Type B pancreatic cell (in vitro differentiated cells): Measurements from ENCODE around the gene RNF157. TPM values are rescaled to one million over a fixed set of nuclear protein-coding genes. Genes with fewer than 3 reads are reported as not detected.

Experiments
- DNase-seq: peaks from one replicate; pipeline ENCODE4 v3.0.0; 2021; ENCODE audit warnings: mixed read lengths; ENCODE audit not compliant: unreplicated experiment; ENCODE audit errors: extremely low spot score
- H3K27ac Mint-ChIP-seq: 2 replicates; pipeline ENCODE4 v1.8.0; 2021; ENCODE audit warnings: mild to moderate bottlenecking, mixed read lengths
- H3K27me3 Mint-ChIP-seq: 2 replicates; pipeline ENCODE4 v1.8.0; 2021; ENCODE audit warnings: mixed read lengths
- H3K36me3 Mint-ChIP-seq: 2 replicates; pipeline ENCODE4 v1.8.0; 2021; ENCODE audit warnings: mixed read lengths
- H3K4me1 Mint-ChIP-seq: one replicate; pipeline ENCODE4 v1.8.0; 2021; ENCODE audit warnings: mixed read lengths; ENCODE audit not compliant: unreplicated experiment
- H3K4me3 Mint-ChIP-seq: 2 replicates; pipeline ENCODE4 v1.8.0; 2021; ENCODE audit warnings: mild to moderate bottlenecking, mixed read lengths
- H3K9me3 Mint-ChIP-seq: 2 replicates; pipeline ENCODE4 v1.8.0; 2021; ENCODE audit warnings: mixed read lengths
- total RNA-seq: library from RNA; stranded (reverse); gene quantifications from 2 replicates; pipeline ENCODE4 v1.2.1, GENCODE V29; 2021; ENCODE audit warnings: low replicate concordance
- TF ChIP-seq, protein P1 (sequence below): fragments of 200-600 bp; sonication (generic); conservative IDR thresholded peaks from 2 replicates; pipeline ENCODE4 v1.5.0; 2021; ENCODE audit warnings: antibody characterized with exemption, mild to moderate bottlenecking

The RNF157 gene
- total RNA-seq, 1 donor from 2014 or later, result 27.0 TPM

DNA sequence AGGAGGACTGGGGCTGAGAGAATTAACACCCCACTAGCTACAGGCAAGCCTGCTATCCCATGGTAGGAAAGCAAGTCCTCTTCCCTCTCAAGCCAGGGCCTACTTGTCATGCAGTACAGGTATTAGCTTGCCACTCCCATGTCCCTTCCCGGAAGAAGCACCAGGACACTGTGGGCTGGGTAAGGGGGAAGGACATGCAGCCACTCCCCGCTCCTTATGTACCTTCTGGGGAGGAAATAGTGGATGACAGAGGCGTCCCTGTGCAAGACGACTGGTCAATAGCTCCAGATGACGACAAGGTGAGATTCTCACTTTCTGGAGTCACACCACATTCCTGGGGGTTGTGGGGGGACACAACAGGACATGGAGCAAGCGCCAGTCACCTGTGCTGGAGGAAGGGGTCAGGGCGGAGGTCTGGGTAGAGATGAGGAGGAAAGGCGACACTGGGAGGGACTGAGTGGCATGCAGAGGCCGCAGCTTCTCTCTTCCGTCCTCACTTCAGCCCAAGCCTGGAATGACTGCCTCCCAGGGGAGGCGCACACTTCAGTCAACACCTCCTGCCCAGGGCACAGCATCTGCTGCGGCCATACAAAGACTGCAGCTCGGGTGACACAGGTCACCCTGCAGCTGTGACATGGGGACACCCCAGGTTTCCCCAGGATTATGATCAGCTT is 84.2 kb downstream of the RNF157 start:
- TF ChIP-seq, protein P1, sequence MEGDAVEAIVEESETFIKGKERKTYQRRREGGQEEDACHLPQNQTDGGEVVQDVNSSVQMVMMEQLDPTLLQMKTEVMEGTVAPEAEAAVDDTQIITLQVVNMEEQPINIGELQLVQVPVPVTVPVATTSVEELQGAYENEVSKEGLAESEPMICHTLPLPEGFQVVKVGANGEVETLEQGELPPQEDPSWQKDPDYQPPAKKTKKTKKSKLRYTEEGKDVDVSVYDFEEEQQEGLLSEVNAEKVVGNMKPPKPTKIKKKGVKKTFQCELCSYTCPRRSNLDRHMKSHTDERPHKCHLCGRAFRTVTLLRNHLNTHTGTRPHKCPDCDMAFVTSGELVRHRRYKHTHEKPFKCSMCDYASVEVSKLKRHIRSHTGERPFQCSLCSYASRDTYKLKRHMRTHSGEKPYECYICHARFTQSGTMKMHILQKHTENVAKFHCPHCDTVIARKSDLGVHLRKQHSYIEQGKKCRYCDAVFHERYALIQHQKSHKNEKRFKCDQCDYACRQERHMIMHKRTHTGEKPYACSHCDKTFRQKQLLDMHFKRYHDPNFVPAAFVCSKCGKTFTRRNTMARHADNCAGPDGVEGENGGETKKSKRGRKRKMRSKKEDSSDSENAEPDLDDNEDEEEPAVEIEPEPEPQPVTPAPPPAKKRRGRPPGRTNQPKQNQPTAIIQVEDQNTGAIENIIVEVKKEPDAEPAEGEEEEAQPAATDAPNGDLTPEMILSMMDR, result no peak
- Mint-ChIP-seq H3K27me3 (no peaks in the 10 kb centered on the region), H3K36me3 (no peaks in the 10 kb centered on the region), H3K4me3 (no peak overlapping the region), H3K9me3 (no peaks in the 10 kb centered on the region), H3K4me1 (no peaks in the 10 kb centered on the region), H3K27ac (no peak overlapping the region)
- DNase-seq, result no peak

DNA sequence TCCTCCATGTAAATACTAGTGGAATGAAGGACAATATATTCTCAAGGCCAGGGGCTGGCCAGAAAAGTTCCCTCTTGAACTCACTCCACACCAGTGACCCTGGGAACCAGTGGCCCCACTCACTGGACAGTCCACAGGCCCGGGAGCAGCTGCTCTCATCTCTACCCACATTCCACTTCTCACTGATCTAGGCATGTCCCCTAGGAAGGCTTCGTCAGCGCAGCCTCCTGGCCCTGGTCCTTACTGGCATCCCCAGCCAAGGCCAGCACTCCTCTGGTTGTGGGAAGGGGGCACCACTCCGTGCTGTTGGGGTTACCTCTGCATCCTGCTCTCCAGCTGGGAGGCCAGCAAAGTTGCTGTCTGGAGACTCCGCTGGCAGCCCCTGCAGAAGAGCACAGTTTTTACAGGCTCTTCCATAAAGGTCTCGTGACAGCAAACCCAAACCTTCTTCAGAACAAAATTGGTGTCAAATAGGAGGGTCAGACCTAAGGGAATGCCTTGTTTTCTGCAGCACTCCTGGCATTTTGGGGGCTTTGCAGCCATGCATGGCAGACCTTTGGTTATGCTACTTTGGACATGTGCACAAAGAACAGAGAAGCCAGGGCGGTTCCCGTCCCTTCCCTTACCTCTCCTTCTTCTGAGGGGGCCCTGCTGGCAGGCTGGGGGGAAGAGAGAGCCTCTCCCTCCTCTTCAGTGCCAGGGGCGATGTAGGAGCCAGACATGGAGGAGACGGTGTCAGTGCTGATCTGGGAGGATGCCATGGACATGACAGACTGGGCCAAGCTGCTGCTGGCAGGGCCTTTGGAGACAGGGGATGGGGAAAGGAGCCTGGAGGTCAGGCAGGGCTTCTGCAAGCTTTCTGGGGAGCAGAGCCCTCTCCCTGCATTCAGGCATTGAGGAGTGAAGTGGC is 85.1 kb downstream of the RNF157 start:
- TF ChIP-seq, protein P1, result no peak

DNA sequence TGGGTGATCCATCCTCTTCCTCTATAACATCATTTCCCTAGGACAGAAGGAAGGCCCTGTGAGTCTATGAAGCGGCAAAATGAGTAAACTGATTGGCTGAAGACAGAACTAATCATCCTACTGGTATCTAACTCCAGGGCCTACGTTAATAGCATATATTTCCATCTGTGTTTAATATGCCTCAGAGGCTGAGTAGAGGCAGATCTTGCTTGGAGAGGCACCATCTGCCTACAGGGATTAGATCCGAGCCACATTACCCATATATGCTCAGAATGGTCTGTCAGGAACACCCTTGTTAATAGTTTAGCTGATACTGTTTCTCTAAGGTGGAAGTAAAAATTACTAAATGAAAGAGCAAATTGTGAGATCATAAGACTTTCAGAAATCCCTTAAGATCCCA is 86.0 kb downstream of the RNF157 start:
- Mint-ChIP-seq H3K27me3 (no peaks in the 10 kb centered on the region), H3K27ac (no peak overlapping the region), H3K4me1 (no peaks in the 10 kb centered on the region), H3K4me3 (no peak overlapping the region), H3K36me3 (no peaks in the 10 kb centered on the region), H3K9me3 (no peaks in the 10 kb centered on the region)
- TF ChIP-seq, protein P1, result no peak
- no peak for DNase-seq

More for the DNA sequence above, 85.1 kb downstream of the RNF157 start:
- Mint-ChIP-seq H3K36me3 (no peaks in the 10 kb centered on the region), H3K27ac (no peak overlapping the region), H3K9me3 (no peaks in the 10 kb centered on the region), H3K4me3 (no peak overlapping the region), H3K27me3 (no peaks in the 10 kb centered on the region), H3K4me1 (no peaks in the 10 kb centered on the region)
- no peak for DNase-seq

DNA sequence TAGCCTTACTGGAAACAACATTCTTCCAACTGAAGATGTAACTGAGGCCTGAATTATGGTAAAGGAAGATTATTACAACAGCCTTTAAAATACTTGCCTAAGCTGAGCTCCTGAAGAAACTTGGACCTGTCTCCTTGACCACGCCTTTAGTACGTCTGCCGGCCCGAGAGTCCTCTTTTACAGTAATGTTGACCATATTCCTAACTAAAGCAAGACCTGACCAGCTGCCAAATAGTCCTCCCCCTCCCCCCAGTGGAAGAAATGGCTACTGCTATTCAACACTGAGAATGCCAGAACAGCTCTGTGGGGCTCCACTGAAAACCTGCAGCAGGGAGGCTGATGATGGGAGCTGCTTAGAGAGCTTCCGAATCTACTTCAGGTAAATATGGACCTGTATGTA is 86.7 kb downstream of the RNF157 start:
- no peaks in the 10 kb centered on the region for H3K27me3 Mint-ChIP-seq
- H3K9me3 Mint-ChIP-seq, result no peaks in the 10 kb centered on the region
- no peak overlapping the region for H3K4me3 Mint-ChIP-seq
- H3K4me1 Mint-ChIP-seq, result no peaks in the 10 kb centered on the region
- TF ChIP-seq, protein P1, result peak; percentile 48
- H3K27ac Mint-ChIP-seq, result no peak overlapping the region
- no peak for DNase-seq
- H3K36me3 Mint-ChIP-seq, result no peaks in the 10 kb centered on the region

DNA sequence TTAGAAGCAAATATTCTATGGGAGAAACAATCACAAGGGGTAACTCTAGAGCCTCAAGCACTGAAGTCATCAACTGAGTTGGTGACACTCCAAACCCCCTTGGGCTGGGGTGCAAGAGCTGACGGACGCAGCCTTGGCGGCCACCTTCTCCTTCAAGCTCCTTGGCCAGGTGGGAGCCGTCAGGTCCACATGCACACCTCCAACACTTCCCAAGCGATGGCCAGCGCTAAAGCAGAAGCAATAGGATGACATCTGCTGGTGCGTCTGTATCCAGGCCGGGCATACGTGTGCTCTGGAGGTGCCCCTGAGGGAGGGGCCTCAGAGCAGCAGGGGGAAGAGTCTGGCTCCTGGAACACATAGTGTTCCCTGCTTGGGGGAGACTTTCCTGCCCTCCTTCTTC is 87.1 kb downstream of the RNF157 start:
- H3K4me1 Mint-ChIP-seq, result no peaks in the 10 kb centered on the region
- H3K27ac Mint-ChIP-seq, result no peak overlapping the region
- no peaks in the 10 kb centered on the region for H3K9me3 Mint-ChIP-seq
- no peaks in the 10 kb centered on the region for H3K36me3 Mint-ChIP-seq
- no peak for DNase-seq
- H3K4me3 Mint-ChIP-seq, result no peak overlapping the region
- TF ChIP-seq, protein P1, result no peak
- H3K27me3 Mint-ChIP-seq, result no peaks in the 10 kb centered on the region
